K562 (cell line): ENCODE data around the gene NFS1. TPM values are rescaled to one million over a fixed set of nuclear protein-coding genes. Genes with fewer than 3 reads are reported as not detected.

Experiments
- ATAC-seq: fragments of 200-7000 bp; cut with Tn5 transposase; 3 replicates; pipeline ENCODE4 v1.9.1; 2020; ENCODE audit warnings: moderate library complexity
- BruUV-seq: library from RNA; stranded (reverse); fragments of 400-500 nt; replicated peaks from 2 replicates; lab custom pipeline; 2021; lab: Mats Ljungman, UMichigan
- CTCF ChIA-PET: fragments of 300-600 bp; formaldehyde crosslinking; extraction: SDS; loops from one replicate; lab custom pipeline; 2021; ENCODE audit warnings: low intra/inter-chr PET ratio; lab: Yijun Ruan, JAX
- POLR2A ChIA-PET: fragments of 300-600, 350-650 bp; sonication (Branson Sonifier 250); formaldehyde crosslinking; extraction: SDS; loops from one replicate; lab custom pipeline; 2021; ENCODE audit warnings: antibody characterized with exemption, inconsistent platforms; lab: Yijun Ruan, JAX
- DNase-seq, 4 experiments: peaks; one replicate each; pipeline versions ENCODE4 v3.0.0 to v3.0.0-alpha.2; 2011 to 2018; ENCODE audit warnings: low spot score in 3 of 4, mixed read lengths in 3 of 4; ENCODE audit errors: extremely low read depth in 1 of 4
- FAIRE-seq: peaks from 2 replicates; lab custom pipeline; 2011; peaks lifted over from hg19 to GRCh38; lab: Jason Lieb, UNC
- H2AFZ ChIP-seq: 2 replicates; pipeline ENCODE4 v1.6.0; 2011; ENCODE audit warnings: low read depth, low read length, control low read depth, inconsistent platforms
- H3K27ac ChIP-seq: fragments of 200-600 bp; 3 replicates; pipeline ENCODE4 v1.8.0; 2011; ENCODE audit warnings: low read depth, mild to moderate bottlenecking, control low read depth, inconsistent platforms, low read length, moderate library complexity, mixed read lengths; ENCODE audit errors: extremely low read depth
- H3K27me3 ChIP-seq, 2 experiments: fragments of 300-600 bp in 1 of 2; 2 replicates in 1 of 2; 3 replicates in 1 of 2; pipeline versions ENCODE4 v1.6.0 to v1.8.0; 2011; ENCODE audit warnings: inconsistent platforms in 2 of 2, low read length in 2 of 2, mild to moderate bottlenecking in 1 of 2, mixed read lengths in 1 of 2, moderate library complexity in 1 of 2; ENCODE audit not compliant: control insufficient read depth in 2 of 2, insufficient read depth in 2 of 2
- H3K36me3 ChIP-seq: fragments of 300-600 bp; 3 replicates; pipeline ENCODE4 v1.8.0; 2011; ENCODE audit warnings: mild to moderate bottlenecking, low read length, inconsistent platforms; ENCODE audit not compliant: control insufficient read depth, insufficient read depth
- H3K4me1 ChIP-seq, 2 experiments: fragments of 200-600 bp in 1 of 2; replicated peaks in 1 of 2; 2 replicates in 1 of 2; 3 replicates in 1 of 2; pipeline versions ENCODE4 v1.5.1 to v1.8.0; 2011; ENCODE audit warnings: inconsistent platforms in 2 of 2, low read length in 2 of 2, mild to moderate bottlenecking in 1 of 2, mixed read lengths in 1 of 2, moderate library complexity in 1 of 2; ENCODE audit not compliant: control insufficient read depth in 2 of 2, insufficient read depth in 2 of 2
- H3K4me2 ChIP-seq: 2 replicates; pipeline ENCODE4 v1.6.1; 2011; ENCODE audit warnings: low read length, control low read depth, inconsistent platforms, mixed read lengths; ENCODE audit not compliant: insufficient read depth
- H3K4me3 ChIP-seq: fragments of 200-600 bp; sonication (generic), shearing (Covaris generic); 2 replicates; pipeline ENCODE4 v1.5.1; 2016; ENCODE audit warnings: control low read depth, inconsistent platforms
- H3K79me2 ChIP-seq: fragments of 200-600 bp; 3 replicates; pipeline ENCODE4 v1.8.0; 2011; ENCODE audit warnings: low read length, inconsistent platforms; ENCODE audit not compliant: control insufficient read depth, insufficient read depth
- H3K9ac ChIP-seq, 2 experiments: 2 replicates each; pipeline versions ENCODE4 v1.6.0 to v1.6.1; 2011; ENCODE audit warnings: low read depth in 2 of 2, low read length in 2 of 2, control low read depth in 1 of 2, inconsistent platforms in 1 of 2, mild to moderate bottlenecking in 1 of 2, mixed read lengths in 1 of 2; ENCODE audit not compliant: insufficient read depth in 1 of 2
- H3K9me1 ChIP-seq: one replicate; pipeline ENCODE4 v1.6.0; 2011; ENCODE audit warnings: inconsistent platforms, mild to moderate bottlenecking, low read length, moderate library complexity; ENCODE audit not compliant: control insufficient read depth, insufficient read depth
- H3K9me3 ChIP-seq: replicated peaks from 2 replicates; pipeline ENCODE4 v1.5.1; 2011; ENCODE audit warnings: low read depth, low read length, inconsistent platforms; ENCODE audit not compliant: control insufficient read depth, insufficient read depth
- H4K20me1 ChIP-seq: replicated peaks from 2 replicates; pipeline ENCODE4 v1.6.1; 2011; ENCODE audit warnings: low read length, inconsistent platforms, mixed read lengths; ENCODE audit not compliant: control insufficient read depth, insufficient read depth
- BRD4 ChIP-seq: fragments of 200-600 bp; sonication (generic); IDR thresholded peaks from 2 replicates; pipeline ENCODE4 v1.6.1; 2017; ENCODE audit warnings: inconsistent platforms
- CBX1 ChIP-seq: sonication (generic); IDR thresholded peaks from 2 replicates; pipeline ENCODE4 v1.6.1; 2016; ENCODE audit warnings: antibody characterized with exemption, low read depth, mild to moderate bottlenecking
- FOXK2 ChIP-seq, 2 experiments: fragments of 450-650 bp; IDR thresholded peaks in 1 of 2; conservative IDR thresholded peaks in 1 of 2; 2 replicates each; pipeline ENCODE4 v1.6.1; 2016; ENCODE audit warnings: low read depth in 2 of 2, mild to moderate bottlenecking in 1 of 2
- POLR2A ChIP-seq: fragments of 450-650 bp; conservative IDR thresholded peaks from 2 replicates; pipeline ENCODE4 v1.6.1; 2016
- POLR2G ChIP-seq: fragments of 200-400 bp; formaldehyde crosslinking; IDR thresholded peaks from 2 replicates; pipeline ENCODE4 v1.6.1; 2017; ENCODE audit warnings: low read depth, mild to moderate bottlenecking, antibody characterized with exemption, low read length, moderate library complexity
- WGBS: fragments of 100-300 bp; shearing (Covaris generic); methylation state at CpG from one replicate; pipeline ENCODE4 v1.1.6; 2016; ENCODE audit warnings: low coverage, mixed read lengths; ENCODE audit not compliant: insufficient coverage; ENCODE audit errors: missing lambda C conversion rate; 5-methylcytosine and 5-hydroxymethylcytosine counted together
- in situ Hi-C: fragments of 300-500 bp; cut with MboI; formaldehyde crosslinking; loops from 4 replicates; pipeline ENCODE4 v1.15.0; 2018; ENCODE audit warnings: inconsistent platforms, mixed read lengths
- intact Hi-C: fragments of 100-400 bp; cut with micrococcal nuclease; formaldehyde crosslinking; loops from 2 replicates; pipeline ENCODE4 v1.14.2; 2022
- polyA plus RNA-seq, 8 experiments: library from polyadenylated mRNA; depleted of rRNA in 4 of 8; stranded (reverse) in 5 of 8; unstranded in 3 of 8; fragments of >200 nt; fragmentation: Nextera tagmentation in 2 of 8; fragmentation: Illumina TruSeq in 1 of 8; extraction: Ambion mirVana in 2 of 8; extraction: Trizol in 1 of 8; gene quantifications; 2 replicates each; pipeline versions ENCODE4 v1.2.1 to v1.2.3, GENCODE V29; 2011 to 2014; ENCODE audit warnings: inconsistent platforms in 1 of 8, missing spikeins in 1 of 8
- total RNA-seq, 7 experiments: library from RNA; depleted of rRNA in 6 of 7; stranded (reverse); fragments of >200 nt in 6 of 7; fragmentation: Illumina TruSeq in 2 of 7; extraction: Trizol in 2 of 7; gene quantifications; 2 replicates each; pipeline versions ENCODE4 v1.2.1 to v1.2.3, GENCODE V29; 2011 to 2021; ENCODE audit warnings: low replicate concordance in 1 of 7
- TF ChIP-seq, protein P1 (sequence below): fragments of 450-650 bp; IDR thresholded peaks from 2 replicates; pipeline ENCODE4 v1.6.1; 2016; ENCODE audit warnings: low read depth
- TF ChIP-seq, protein P2 (sequence below), 3 experiments: IDR thresholded peaks in 2 of 3; conservative IDR thresholded peaks in 1 of 3; 2 replicates each; pipeline ENCODE4 v1.5.1; 2011 to 2012; ENCODE audit warnings: low read length in 3 of 3, mild to moderate bottlenecking in 3 of 3, control low read depth in 2 of 3, improper control_type of control experiment in 1 of 3, inconsistent platforms in 1 of 3, low read depth in 1 of 3, mixed read lengths in 1 of 3, moderate library complexity in 1 of 3; ENCODE audit not compliant: insufficient read depth in 2 of 3

Gene NFS1
- total and polyA plus RNA-seq, 9 of the 15 experiments (the other 6 are each of a cell fraction or from before 2014, with no cell fraction given) = 11.5 to 84.8 (median 47.1) TPM

DNA sequence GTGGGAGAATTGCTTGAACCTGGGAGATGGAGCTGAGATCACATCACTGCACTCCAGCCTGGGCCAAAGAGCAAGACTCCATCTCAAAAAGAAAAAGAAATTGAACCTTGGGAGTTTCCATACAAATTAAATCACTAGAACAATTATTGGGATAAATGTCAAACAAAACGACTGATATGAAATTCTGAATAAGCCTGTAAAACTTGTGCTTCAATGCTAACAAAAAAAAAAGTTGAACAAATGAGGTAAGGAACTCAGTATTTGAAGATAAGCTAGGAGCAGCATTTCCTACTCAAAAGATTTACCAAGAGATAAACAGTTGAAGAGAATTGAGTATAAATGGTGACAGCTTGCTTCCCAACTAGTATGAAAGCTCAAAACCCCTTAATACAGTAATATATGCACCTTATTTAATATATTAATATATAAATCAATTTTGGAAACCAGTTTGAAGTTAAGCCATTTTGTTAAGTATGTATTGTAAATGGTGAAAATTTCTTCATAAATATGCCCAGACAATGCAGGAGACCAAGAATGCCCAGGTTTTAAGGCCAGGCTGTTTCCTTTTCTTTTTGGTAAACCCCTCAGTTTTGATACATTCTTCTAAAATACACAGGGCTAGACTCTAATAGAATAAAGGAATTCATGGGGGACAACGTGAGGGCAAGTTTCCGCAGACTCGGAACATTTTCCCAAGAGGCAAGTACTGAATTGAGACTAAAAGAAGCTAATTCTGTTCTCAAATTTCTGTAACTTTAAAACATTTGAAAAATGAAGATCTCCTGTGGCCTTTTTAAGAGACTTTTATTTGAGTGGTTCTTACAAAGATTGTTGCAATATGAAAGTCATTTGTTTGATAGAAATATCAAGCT is 3.9 kb upstream of the NFS1 start:
- WGBS = 71% methylated on average over 4 of the region's 4 CpGs
- ChIA-PET CTCF (no interaction called here), POLR2A (interaction anchor here (0.6 to 12.6 kb wide), 10 partner anchors 11 to 234 kb away, joined by 3 to 102 read pairs (median 4); partner anchors contain the start of gene RBM39)
- FAIRE-seq = no peak
- in situ Hi-C loops (no loop called here), intact Hi-C loops (no loop called here)
- H3K9ac ChIP-seq = no peak overlapping the region
- H4K20me1 ChIP-seq = no peaks in the 10 kb centered on the region; the same call in 1 of the 2 replicates
- peaks cover 40% of the 10 kb centered on the region for H3K79me2 ChIP-seq
- H3K36me3 ChIP-seq = peaks cover 75% of the 10 kb centered on the region
- no peak for ATAC-seq
- no peak overlapping the region for H2AFZ ChIP-seq
- peak overlapping the region; percentile 1; the same call in 1 of the 3 replicates for H3K27ac ChIP-seq
- no peaks in the 10 kb centered on the region for H3K9me1 ChIP-seq
- peaks cover 4 to 10% of the 10 kb centered on the region in 2 experiments; a peak in 4 of 5 replicates for H3K4me1 ChIP-seq
- H3K27me3 ChIP-seq = no peaks in the 10 kb centered on the region
- BruUV-seq = no TSS peak
- no peak overlapping the region for H3K4me2 ChIP-seq
- no peak overlapping the region for H3K4me3 ChIP-seq
- no peaks in the 10 kb centered on the region for H3K9me3 ChIP-seq
- no peak for DNase-seq
- no peak for TF ChIP-seq FOXK2 (conservative IDR thresholded peaks at IDR 0.05 in 1 of 2, IDR thresholded peaks at IDR 0.05 in 1 of 2; ENCODE audit: low read depth in 2 of 2)
- TF ChIP-seq, protein P1, sequence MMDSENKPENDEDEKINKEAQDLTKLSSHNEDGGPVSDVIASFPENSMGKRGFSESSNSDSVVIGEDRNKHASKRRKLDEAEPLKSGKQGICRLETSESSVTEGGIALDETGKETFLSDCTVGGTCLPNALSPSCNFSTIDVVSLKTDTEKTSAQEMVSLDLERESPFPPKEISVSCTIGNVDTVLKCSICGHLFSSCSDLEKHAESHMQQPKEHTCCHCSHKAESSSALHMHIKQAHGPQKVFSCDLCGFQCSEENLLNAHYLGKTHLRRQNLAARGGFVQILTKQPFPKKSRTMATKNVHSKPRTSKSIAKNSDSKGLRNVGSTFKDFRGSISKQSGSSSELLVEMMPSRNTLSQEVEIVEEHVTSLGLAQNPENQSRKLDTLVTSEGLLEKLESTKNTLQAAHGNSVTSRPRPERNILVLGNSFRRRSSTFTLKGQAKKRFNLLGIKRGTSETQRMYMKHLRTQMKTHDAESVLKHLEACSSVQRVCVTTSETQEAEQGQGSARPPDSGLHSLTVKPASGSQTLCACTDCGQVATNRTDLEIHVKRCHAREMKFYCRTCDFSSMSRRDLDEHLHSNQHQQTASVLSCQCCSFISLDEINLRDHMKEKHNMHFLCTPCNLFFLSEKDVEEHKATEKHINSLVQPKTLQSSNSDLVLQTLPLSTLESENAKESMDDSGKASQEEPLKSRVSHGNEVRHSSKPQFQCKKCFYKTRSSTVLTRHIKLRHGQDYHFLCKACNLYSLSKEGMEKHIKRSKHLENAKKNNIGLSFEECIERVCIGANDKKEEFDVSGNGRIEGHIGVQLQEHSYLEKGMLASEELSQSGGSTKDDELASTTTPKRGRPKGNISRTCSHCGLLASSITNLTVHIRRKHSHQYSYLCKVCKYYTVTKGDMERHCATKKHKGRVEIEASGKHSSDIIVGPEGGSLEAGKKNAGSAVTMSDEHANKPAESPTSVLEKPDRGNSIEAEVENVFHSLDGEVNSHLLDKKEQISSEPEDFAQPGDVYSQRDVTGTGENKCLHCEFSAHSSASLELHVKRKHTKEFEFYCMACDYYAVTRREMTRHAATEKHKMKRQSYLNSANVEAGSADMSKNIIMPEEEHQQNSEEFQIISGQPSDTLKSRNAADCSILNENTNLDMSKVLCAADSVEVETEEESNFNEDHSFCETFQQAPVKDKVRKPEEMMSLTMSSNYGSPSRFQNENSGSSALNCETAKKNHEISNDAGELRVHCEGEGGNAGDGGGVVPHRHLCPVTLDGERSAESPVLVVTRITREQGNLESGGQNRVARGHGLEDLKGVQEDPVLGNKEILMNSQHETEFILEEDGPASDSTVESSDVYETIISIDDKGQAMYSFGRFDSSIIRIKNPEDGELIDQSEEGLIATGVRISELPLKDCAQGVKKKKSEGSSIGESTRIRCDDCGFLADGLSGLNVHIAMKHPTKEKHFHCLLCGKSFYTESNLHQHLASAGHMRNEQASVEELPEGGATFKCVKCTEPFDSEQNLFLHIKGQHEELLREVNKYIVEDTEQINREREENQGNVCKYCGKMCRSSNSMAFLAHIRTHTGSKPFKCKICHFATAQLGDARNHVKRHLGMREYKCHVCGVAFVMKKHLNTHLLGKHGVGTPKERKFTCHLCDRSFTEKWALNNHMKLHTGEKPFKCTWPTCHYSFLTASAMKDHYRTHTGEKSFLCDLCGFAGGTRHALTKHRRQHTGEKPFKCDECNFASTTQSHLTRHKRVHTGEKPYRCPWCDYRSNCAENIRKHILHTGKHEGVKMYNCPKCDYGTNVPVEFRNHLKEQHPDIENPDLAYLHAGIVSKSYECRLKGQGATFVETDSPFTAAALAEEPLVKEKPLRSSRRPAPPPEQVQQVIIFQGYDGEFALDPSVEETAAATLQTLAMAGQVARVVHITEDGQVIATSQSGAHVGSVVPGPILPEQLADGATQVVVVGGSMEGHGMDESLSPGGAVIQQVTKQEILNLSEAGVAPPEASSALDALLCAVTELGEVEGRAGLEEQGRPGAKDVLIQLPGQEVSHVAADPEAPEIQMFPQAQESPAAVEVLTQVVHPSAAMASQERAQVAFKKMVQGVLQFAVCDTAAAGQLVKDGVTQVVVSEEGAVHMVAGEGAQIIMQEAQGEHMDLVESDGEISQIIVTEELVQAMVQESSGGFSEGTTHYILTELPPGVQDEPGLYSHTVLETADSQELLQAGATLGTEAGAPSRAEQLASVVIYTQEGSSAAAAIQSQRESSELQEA = peak; percentile 56; the same call in 1 of the 2 replicates
- no peak for TF ChIP-seq BRD4
- TF ChIP-seq POLR2A = peak; percentile 50
- TF ChIP-seq, protein P2, sequence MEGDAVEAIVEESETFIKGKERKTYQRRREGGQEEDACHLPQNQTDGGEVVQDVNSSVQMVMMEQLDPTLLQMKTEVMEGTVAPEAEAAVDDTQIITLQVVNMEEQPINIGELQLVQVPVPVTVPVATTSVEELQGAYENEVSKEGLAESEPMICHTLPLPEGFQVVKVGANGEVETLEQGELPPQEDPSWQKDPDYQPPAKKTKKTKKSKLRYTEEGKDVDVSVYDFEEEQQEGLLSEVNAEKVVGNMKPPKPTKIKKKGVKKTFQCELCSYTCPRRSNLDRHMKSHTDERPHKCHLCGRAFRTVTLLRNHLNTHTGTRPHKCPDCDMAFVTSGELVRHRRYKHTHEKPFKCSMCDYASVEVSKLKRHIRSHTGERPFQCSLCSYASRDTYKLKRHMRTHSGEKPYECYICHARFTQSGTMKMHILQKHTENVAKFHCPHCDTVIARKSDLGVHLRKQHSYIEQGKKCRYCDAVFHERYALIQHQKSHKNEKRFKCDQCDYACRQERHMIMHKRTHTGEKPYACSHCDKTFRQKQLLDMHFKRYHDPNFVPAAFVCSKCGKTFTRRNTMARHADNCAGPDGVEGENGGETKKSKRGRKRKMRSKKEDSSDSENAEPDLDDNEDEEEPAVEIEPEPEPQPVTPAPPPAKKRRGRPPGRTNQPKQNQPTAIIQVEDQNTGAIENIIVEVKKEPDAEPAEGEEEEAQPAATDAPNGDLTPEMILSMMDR (IDR thresholded peaks at IDR 0.05 in 2 of 3, conservative IDR thresholded peaks at IDR 0.05 in 1 of 3; ENCODE audit: insufficient read depth in 2 of 3, low read depth in 1 of 3, low read length in 3 of 3) = no peak
- TF ChIP-seq POLR2G = 0 out of 2 replicates have a peak, but pooled peaks have one; percentile 40
- TF ChIP-seq CBX1 = no peak
